ENCODE data around the gene ACACB.

ACACB gene

DNA sequence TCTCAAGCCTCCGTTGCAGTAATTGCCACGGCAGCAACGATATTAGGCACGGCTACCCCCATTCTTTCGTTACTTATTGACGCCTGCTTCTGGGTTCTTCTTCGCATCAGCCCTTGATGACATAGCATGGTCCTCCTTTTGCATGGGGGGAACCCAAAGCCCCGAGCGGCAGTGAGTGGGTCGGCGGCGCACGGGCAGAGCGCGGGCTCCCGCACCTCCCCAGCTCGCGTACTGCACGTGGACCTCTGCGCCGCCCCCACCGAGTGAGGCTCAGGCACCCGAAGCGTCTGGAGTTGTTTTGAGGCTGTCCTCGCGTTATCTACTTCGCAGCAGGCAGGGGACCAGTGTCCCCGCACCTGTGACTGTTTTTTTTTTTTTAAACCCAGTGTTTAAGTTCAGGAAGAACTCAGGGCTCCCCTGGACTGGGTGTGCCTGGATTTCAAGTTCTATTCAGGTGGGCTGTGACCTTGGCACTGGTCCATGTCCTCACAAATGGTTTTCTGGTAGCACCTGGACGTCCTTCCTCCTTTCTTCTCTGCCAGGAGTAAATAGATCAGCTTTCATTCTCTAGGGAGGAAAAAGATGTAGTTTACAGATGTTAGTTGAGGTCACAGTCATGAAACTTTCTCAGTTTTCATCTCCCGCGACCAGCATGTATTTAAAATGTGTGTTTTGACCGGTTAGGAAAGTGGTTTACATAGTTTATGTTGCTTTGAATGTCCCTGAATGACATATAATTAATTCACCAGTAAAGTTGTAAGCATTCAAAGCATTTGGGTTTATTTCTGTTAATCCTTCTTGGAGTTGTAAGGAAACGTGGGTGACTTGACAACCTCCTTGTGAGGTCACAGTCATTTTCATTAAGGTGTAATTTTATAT is 194.1 kb downstream of the ACACB start:
- Histone ChIP-seq H3K27me3 (ENCODE audit: insufficient read depth, low read length) (peaks cover 81% of the 10 kb centered on the region), H2AFZ (ENCODE audit: low read length, unreplicated experiment) (peak overlapping the region; percentile 30), H3K27ac (ENCODE audit: low read depth, low read length) (no peak overlapping the region), H3K36me3 (ENCODE audit: insufficient read depth, low read length) (no peaks in the 10 kb centered on the region), H3K4me3 (ENCODE audit: low read depth, low read length) (peak overlapping the region; percentile 69), H3K79me2 (ENCODE audit: control insufficient read depth, insufficient read depth, low read length, unreplicated experiment) (no peaks in the 10 kb centered on the region), H3K4me1 (ENCODE audit: control insufficient read depth, insufficient read depth, low read length, unreplicated experiment) (peaks cover 3% of the 10 kb centered on the region)
